ENCODE data around the gene SLC25A19. TPM values are rescaled to one million over a fixed set of nuclear protein-coding genes. Genes with fewer than 3 reads are reported as not detected.

Gene SLC25A19
- total and polyA plus RNA-seq, 2 of the 8 experiments (the other 6 are each of a cell fraction or from before 2014, with no cell fraction given), result 28.6 to 32.6 TPM

DNA sequence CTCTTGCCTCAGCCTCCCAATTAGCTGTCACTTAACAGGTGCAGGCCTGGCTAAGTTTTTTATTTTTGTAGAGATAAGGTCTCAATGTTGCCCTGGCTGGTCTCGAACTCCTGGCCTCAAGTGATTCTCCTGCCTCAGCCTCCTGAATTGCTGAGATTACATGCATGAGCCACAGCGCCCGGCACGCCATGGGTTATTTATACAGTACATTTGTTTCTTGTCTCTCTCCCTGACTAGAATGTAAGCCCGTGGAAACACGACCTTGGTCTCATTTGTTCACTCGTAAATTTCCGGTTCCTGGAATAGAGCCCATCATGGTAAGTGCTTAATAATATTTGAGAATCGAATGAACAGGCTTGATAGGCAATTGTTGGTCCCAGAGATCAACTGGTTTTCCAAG is 2.0 kb downstream of the SLC25A19 start (continued):
- TF ChIP-seq, protein P1, sequence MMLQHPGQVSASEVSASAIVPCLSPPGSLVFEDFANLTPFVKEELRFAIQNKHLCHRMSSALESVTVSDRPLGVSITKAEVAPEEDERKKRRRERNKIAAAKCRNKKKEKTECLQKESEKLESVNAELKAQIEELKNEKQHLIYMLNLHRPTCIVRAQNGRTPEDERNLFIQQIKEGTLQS (IDR thresholded peaks at IDR 0.05; ENCODE audit: insufficient read depth, low read depth, low read length), result no peak
- TF ChIP-seq, protein P2, sequence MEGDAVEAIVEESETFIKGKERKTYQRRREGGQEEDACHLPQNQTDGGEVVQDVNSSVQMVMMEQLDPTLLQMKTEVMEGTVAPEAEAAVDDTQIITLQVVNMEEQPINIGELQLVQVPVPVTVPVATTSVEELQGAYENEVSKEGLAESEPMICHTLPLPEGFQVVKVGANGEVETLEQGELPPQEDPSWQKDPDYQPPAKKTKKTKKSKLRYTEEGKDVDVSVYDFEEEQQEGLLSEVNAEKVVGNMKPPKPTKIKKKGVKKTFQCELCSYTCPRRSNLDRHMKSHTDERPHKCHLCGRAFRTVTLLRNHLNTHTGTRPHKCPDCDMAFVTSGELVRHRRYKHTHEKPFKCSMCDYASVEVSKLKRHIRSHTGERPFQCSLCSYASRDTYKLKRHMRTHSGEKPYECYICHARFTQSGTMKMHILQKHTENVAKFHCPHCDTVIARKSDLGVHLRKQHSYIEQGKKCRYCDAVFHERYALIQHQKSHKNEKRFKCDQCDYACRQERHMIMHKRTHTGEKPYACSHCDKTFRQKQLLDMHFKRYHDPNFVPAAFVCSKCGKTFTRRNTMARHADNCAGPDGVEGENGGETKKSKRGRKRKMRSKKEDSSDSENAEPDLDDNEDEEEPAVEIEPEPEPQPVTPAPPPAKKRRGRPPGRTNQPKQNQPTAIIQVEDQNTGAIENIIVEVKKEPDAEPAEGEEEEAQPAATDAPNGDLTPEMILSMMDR (IDR thresholded peaks at IDR 0.05; ENCODE audit: control extremely low read depth in 1 of 3, insufficient read depth in 1 of 3, low read depth in 1 of 3, low read length in 3 of 3), result no peak
